GM12891 (cell line): ENCODE measurements around the gene E2F3.

ENCODE experiments used
- DNase-seq: peaks from one replicate; pipeline ENCODE4 v3.0.0; 2011; ENCODE audit warnings: low spot score; ENCODE audit not compliant: insufficient read length
- FAIRE-seq: peaks from 2 replicates; lab custom pipeline; 2011; peaks lifted over from hg19 to GRCh38; lab: Jason Lieb, UNC
- PAX5 ChIP-seq: IDR thresholded peaks from 2 replicates; pipeline ENCODE4 v1.6.1; 2011; ENCODE audit warnings: low read length, moderate library complexity, mild to moderate bottlenecking; ENCODE audit not compliant: insufficient read depth, severe bottlenecking
- POLR2A ChIP-seq: IDR thresholded peaks from 2 replicates; pipeline ENCODE4 v1.6.1; 2011; ENCODE audit warnings: low read depth, low read length, control low read depth
- POLR2AphosphoS5 ChIP-seq: IDR thresholded peaks from 2 replicates; pipeline ENCODE4 v1.6.1; 2011; ENCODE audit warnings: low read depth, low read length, control low read depth
- POU2F2 ChIP-seq: IDR thresholded peaks from 2 replicates; pipeline ENCODE4 v1.6.1; 2011; ENCODE audit warnings: low read depth, mild to moderate bottlenecking, control low read depth, low read length, moderate library complexity
- SPI1 ChIP-seq: IDR thresholded peaks from 2 replicates; pipeline ENCODE4 v1.6.1; 2011; ENCODE audit warnings: low read depth, low read length, control low read depth
- TAF1 ChIP-seq: IDR thresholded peaks from 2 replicates; pipeline ENCODE4 v1.6.1; 2011; ENCODE audit warnings: low read depth, low read length, control low read depth

The E2F3 gene

GRCh38 chr6:20427856-20428255, 26.2 kb downstream of the E2F3 start:
- TF ChIP-seq POU2F2, result no peak
- no peak for TF ChIP-seq POLR2A
- TF ChIP-seq POLR2AphosphoS5, result no peak
- TF ChIP-seq TAF1, result 0 out of 2 replicates have a peak, but pooled peaks have one; percentile 23
- peak; percentile 88 for TF ChIP-seq SPI1
- no peak for TF ChIP-seq PAX5
- peak; percentile 24 for DNase-seq
- no peak for FAIRE-seq

- no peak for FAIRE-seq
- TF ChIP-seq PAX5 (no peak), SPI1 (no peak), POLR2AphosphoS5 (no peak), POU2F2 (no peak), TAF1 (no peak), POLR2A (no peak)
- DNase-seq, result no peak
Measured at GRCh38 chr6:20432692-20433091, 31.0 kb downstream of the E2F3 start.

- FAIRE-seq (no peak), DNase-seq (no peak)
- no peak for TF ChIP-seq PAX5
- TF ChIP-seq TAF1, result no peak
- TF ChIP-seq SPI1, result no peak
- no peak for TF ChIP-seq POU2F2
Measured at GRCh38 chr6:20433321-20433720, 31.6 kb downstream of the E2F3 start.

GRCh38 chr6:20433929-20434328, 32.2 kb downstream of the E2F3 start:
- DNase-seq (no peak), FAIRE-seq (no peak)
- TF ChIP-seq PAX5 (no peak), POLR2A (no peak), TAF1 (no peak), POU2F2 (no peak), POLR2AphosphoS5 (no peak), SPI1 (no peak)

GRCh38 chr6:20434766-20435165, 33.1 kb downstream of the E2F3 start:
- no peak for TF ChIP-seq POLR2A
- no peak for TF ChIP-seq POU2F2
- TF ChIP-seq PAX5, result no peak
- TF ChIP-seq SPI1, result no peak
- FAIRE-seq, result no peak
- no peak for DNase-seq

- DNase-seq (no peak), FAIRE-seq (no peak)
Measured at GRCh38 chr6:20436719-20437118, 35.0 kb downstream of the E2F3 start.

GRCh38 chr6:20437639-20438038, 36.0 kb downstream of the E2F3 start:
- DNase-seq, result no peak
- TF ChIP-seq PAX5 (no peak), SPI1 (no peak), TAF1 (no peak), POU2F2 (no peak)
- no peak for FAIRE-seq

More at GRCh38 chr6:20436719-20437118, 35.0 kb downstream of the E2F3 start:
- TF ChIP-seq SPI1, result no peak

- no peak for TF ChIP-seq POLR2A
- TF ChIP-seq SPI1, result no peak
- no peak for TF ChIP-seq POU2F2
- no peak for TF ChIP-seq TAF1
- no peak for TF ChIP-seq PAX5
- no peak for TF ChIP-seq POLR2AphosphoS5
- FAIRE-seq (no peak), DNase-seq (no peak)
Measured at GRCh38 chr6:20438462-20439070, 36.9 kb downstream of the E2F3 start.

GRCh38 chr6:20439558-20439957, 37.9 kb downstream of the E2F3 start:
- FAIRE-seq, result no peak
- no peak for TF ChIP-seq PAX5
- TF ChIP-seq TAF1, result no peak
- no peak for TF ChIP-seq POU2F2
- DNase-seq, result no peak

- DNase-seq (no peak), FAIRE-seq (no peak)
- no peak for TF ChIP-seq POU2F2
- no peak for TF ChIP-seq POLR2AphosphoS5
- no peak for TF ChIP-seq PAX5
Measured at GRCh38 chr6:20440296-20440695, 38.6 kb downstream of the E2F3 start.

- FAIRE-seq (no peak), DNase-seq (no peak)
- TF ChIP-seq POLR2A (no peak), SPI1 (no peak), PAX5 (no peak), TAF1 (no peak), POU2F2 (no peak), POLR2AphosphoS5 (no peak)
Measured at GRCh38 chr6:20441236-20441635, 39.6 kb downstream of the E2F3 start.
